DND-41 (cell line): ENCODE data around the gene IER5.

Experiments used
- ATAC-seq: fragments of 200-7000 bp; cut with Tn5 transposase; 3 replicates; pipeline ENCODE4 v1.9.1; 2021; ENCODE audit warnings: low read depth; ENCODE audit not compliant: insufficient read depth
- DNase-seq: peaks from one replicate; pipeline ENCODE4 v3.0.0-alpha.2; 2020
- H2AFZ ChIP-seq: 2 replicates; pipeline ENCODE4 v1.6.0; 2012; ENCODE audit warnings: low read depth, low read length
- H3K27ac ChIP-seq: 2 replicates; pipeline ENCODE4 v1.5.1; 2012; ENCODE audit warnings: low read length, inconsistent platforms
- H3K27me3 ChIP-seq: fragments of 200-600 bp; sonication (generic); 2 replicates; pipeline ENCODE4 v1.6.0; 2012; ENCODE audit warnings: low read length, mild to moderate bottlenecking, inconsistent platforms; ENCODE audit not compliant: insufficient read depth, poor library complexity
- H3K36me3 ChIP-seq: 2 replicates; pipeline ENCODE4 v1.5.1; 2012; ENCODE audit warnings: low read length, inconsistent platforms; ENCODE audit not compliant: insufficient read depth
- H3K4me1 ChIP-seq: 2 replicates; pipeline ENCODE4 v1.5.1; 2012; ENCODE audit warnings: mild to moderate bottlenecking, low read length; ENCODE audit not compliant: insufficient read depth
- H3K4me2 ChIP-seq: 2 replicates; pipeline ENCODE4 v1.6.0; 2012; ENCODE audit warnings: mild to moderate bottlenecking, moderate library complexity, low read length, inconsistent platforms; ENCODE audit not compliant: insufficient read depth
- H3K4me3 ChIP-seq, 2 experiments: fragments of 200-600 bp in 1 of 2; shearing (Covaris generic) in 1 of 2; 2 replicates each; pipeline ENCODE4 v1.5.1; 2012 to 2016; ENCODE audit warnings: inconsistent platforms in 2 of 2, low read length in 2 of 2, mild to moderate bottlenecking in 2 of 2, low read depth in 1 of 2, moderate library complexity in 1 of 2
- H3K79me2 ChIP-seq: 2 replicates; pipeline ENCODE4 v1.6.0; 2012; ENCODE audit warnings: low read length, inconsistent platforms; ENCODE audit not compliant: insufficient read depth
- H3K9ac ChIP-seq: 2 replicates; pipeline ENCODE4 v1.6.0; 2012; ENCODE audit warnings: low read depth, mild to moderate bottlenecking, inconsistent platforms, low read length, moderate library complexity
- H3K9me3 ChIP-seq: 2 replicates; pipeline ENCODE4 v1.5.1; 2012; ENCODE audit warnings: low read length, moderate library complexity, mild to moderate bottlenecking, inconsistent platforms; ENCODE audit not compliant: insufficient read depth, severe bottlenecking
- H4K20me1 ChIP-seq: 2 replicates; pipeline ENCODE4 v1.6.0; 2012; ENCODE audit warnings: low read length; ENCODE audit not compliant: insufficient read depth
- CTCF ChIP-seq: IDR thresholded peaks from 2 replicates; pipeline ENCODE4 v1.5.1; 2012; ENCODE audit warnings: borderline replicate concordance, low read length, moderate library complexity, mild to moderate bottlenecking; ENCODE audit not compliant: poor library complexity, severe bottlenecking; ENCODE audit errors: extremely low read depth
- EZH2 ChIP-seq: IDR thresholded peaks from 3 replicates; pipeline ENCODE4 v1.6.1; 2012; ENCODE audit warnings: borderline replicate concordance, low read depth, mild to moderate bottlenecking, moderate library complexity, low read length, inconsistent platforms; ENCODE audit not compliant: severe bottlenecking

The IER5 gene

GRCh38 chr1:181092056-181092455 is 3.6 kb downstream of the IER5 start:
- Histone ChIP-seq H3K4me2 (peak overlapping the region; percentile 89), H3K4me3 (peak overlapping the region in 1 of 2 experiments; percentile 95; a peak in 3 of 4 replicates), H3K9ac (peak overlapping the region; percentile 95; the same call in 1 of the 2 replicates), H3K27ac (no peak overlapping the region), H4K20me1 (peaks cover 44% of the 10 kb centered on the region), H2AFZ (no peak overlapping the region), H3K9me3 (no peaks in the 10 kb centered on the region), H3K79me2 (peaks cover 52% of the 10 kb centered on the region), H3K36me3 (peaks cover 39% of the 10 kb centered on the region), H3K4me1 (peaks cover 56% of the 10 kb centered on the region), H3K27me3 (no peaks in the 10 kb centered on the region)
- no peak for ATAC-seq
- no peak for DNase-seq
- TF ChIP-seq EZH2: no peak
- no peak for TF ChIP-seq CTCF

GRCh38 chr1:181092883-181093458 is 4.5 kb downstream of the IER5 start:
- no peak overlapping the region for H3K4me3 ChIP-seq
- peaks cover 44% of the 10 kb centered on the region for H4K20me1 ChIP-seq
- peaks cover 52% of the 10 kb centered on the region for H3K79me2 ChIP-seq
- H3K9ac ChIP-seq: no peak overlapping the region
- H3K4me2 ChIP-seq: peak overlapping the region; percentile 89; the same call in 1 of the 2 replicates
- DNase-seq (no peak), ATAC-seq (no peak)
- peaks cover 61% of the 10 kb centered on the region for H3K4me1 ChIP-seq
- H3K27ac ChIP-seq: no peak overlapping the region
- no peak for TF ChIP-seq EZH2
- no peak for TF ChIP-seq CTCF
- no peaks in the 10 kb centered on the region for H3K27me3 ChIP-seq
- H3K9me3 ChIP-seq: no peaks in the 10 kb centered on the region
- H3K36me3 ChIP-seq: peaks cover 39% of the 10 kb centered on the region
- H2AFZ ChIP-seq: no peak overlapping the region

- Histone ChIP-seq H3K79me2 (peaks cover 41% of the 10 kb centered on the region), H3K4me3 (no peak overlapping the region), H3K4me1 (peaks cover 73% of the 10 kb centered on the region), H3K36me3 (peaks cover 38% of the 10 kb centered on the region), H3K27ac (no peak overlapping the region), H4K20me1 (peaks cover 35% of the 10 kb centered on the region), H3K4me2 (no peak overlapping the region), H3K9ac (no peak overlapping the region), H3K27me3 (no peaks in the 10 kb centered on the region), H2AFZ (no peak overlapping the region), H3K9me3 (no peaks in the 10 kb centered on the region)
- ATAC-seq (no peak), DNase-seq (no peak)
- TF ChIP-seq CTCF (no peak), EZH2 (no peak)
These were observed 6.1 kb downstream of the IER5 start for GRCh38 chr1:181094416-181095212.
